ENCODE data around the gene TMEM217. TPM values are rescaled to one million over a fixed set of nuclear protein-coding genes. Genes with fewer than 3 reads are reported as not detected.

TMEM217 gene
- total RNA-seq, 1 donor from 2014 or later: 1.4 TPM

- H3K36me3 Mint-ChIP-seq (ENCODE audit: insufficient read depth): no peaks in the 10 kb centered on the region
- peaks cover 3% of the 10 kb centered on the region for H3K4me1 Mint-ChIP-seq (ENCODE audit: low read depth)
- DNase-seq (ENCODE audit: low spot score, unreplicated experiment): no peak
- H3K27ac Mint-ChIP-seq: no peak overlapping the region
- no peaks in the 10 kb centered on the region for H3K9me3 Mint-ChIP-seq (ENCODE audit: low read depth)
- TF ChIP-seq CTCF (IDR thresholded peaks at IDR 0.05; ENCODE audit: unreplicated experiment): no peak
- no peak overlapping the region for H3K4me3 Mint-ChIP-seq (ENCODE audit: low read depth)
- peaks cover 7% of the 10 kb centered on the region for H3K27me3 Mint-ChIP-seq
Observed at GRCh38 chr6:37162740-37163139, 95.2 kb downstream of the TMEM217 start.

Other genes with a start within 250 kb of the TMEM217 start
- gene PIM1, start 88.0 kb downstream of the TMEM217 start, total RNA-seq: 19.5 and 19.7 TPM in 2 replicates
- 14.6 and 17.1 TPM in 2 replicates for gene TBC1D22B, start 372 bp downstream of the TMEM217 start, total RNA-seq
- gene RNF8, start 95.8 kb upstream of the TMEM217 start, total RNA-seq: 30.8 and 34.2 TPM in 2 replicates
- gene CMTR1, start 175.1 kb upstream of the TMEM217 start, total RNA-seq: 48.0 and 50.5 TPM in 2 replicates
- gene CCDC167, start 241.7 kb upstream of the TMEM217 start, total RNA-seq: 44.1 and 44.9 TPM in 2 replicates